ENCODE data around the gene APEH.
"Not testable (repeated sequence)": the region's sequence is repeated elsewhere in the genome, so short reads cannot be mapped to it uniquely, and the experiment has no call there.

Gene APEH

DNA sequence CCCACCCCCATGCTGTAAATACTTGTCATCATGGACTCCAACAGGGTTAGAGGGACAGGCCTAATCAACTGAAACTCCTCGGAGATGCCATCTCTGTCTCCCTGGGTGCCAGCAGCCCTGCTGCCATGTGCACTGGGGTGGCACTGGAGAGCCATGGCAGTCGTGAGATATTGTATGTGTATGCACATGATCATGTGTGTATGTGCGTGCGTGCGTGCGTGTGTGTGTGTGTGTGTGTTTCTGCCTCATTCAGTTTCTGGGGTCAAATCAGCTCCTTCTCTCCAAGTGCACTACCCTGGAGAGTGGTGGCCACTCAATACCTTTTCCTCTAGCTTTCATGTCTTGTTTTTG, 3.2 kb upstream of the APEH start:
- DNase-seq = no peak

DNA sequence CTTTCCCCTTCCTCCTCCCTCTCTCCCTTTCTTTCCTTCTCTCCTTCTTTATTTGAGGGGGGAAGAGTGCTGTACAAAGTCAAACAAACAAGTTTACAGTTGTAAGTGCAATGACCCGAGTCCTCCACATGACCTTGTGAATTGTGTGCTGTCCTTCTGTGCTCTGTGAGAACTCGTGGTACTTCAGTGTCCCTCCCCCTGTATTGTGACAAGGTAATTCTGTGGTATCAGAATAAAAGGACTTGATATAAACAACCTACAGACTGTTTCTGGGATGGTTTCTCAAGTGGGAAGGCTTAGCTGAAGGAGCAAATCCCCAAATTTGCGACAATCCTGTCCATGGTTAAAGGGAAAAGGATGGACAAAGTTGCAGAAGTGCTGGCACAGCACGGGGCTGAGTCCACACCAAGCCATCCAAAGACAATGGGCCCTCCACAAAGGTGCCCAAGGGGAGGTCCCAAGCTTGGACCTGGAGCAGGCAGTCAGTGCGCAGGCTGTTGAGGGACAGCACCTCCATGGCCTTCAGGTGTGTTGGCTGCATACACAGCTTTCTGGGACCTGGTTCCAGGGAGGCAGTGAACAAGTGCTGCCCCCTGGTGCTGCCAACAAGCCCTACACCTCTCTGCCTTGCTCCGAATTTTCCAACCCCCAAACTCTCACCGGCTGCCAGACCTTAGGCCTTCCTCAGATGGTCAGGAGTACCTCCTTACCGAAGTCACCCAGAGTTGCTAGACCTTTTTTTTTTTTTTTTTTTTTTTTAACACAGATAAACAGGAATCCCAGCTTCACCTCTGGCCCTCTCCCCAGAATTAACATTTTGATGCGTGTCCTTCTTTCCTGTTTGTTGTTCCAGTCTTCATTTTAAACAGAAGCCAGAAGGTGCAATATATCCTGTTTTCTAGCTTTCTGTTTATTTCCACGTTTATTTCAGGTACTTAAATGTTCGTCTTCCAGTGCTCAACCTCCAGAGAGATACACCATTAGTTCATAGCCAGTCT, 2.6 kb upstream of the APEH start:
- DNase-seq = no peak

DNA sequence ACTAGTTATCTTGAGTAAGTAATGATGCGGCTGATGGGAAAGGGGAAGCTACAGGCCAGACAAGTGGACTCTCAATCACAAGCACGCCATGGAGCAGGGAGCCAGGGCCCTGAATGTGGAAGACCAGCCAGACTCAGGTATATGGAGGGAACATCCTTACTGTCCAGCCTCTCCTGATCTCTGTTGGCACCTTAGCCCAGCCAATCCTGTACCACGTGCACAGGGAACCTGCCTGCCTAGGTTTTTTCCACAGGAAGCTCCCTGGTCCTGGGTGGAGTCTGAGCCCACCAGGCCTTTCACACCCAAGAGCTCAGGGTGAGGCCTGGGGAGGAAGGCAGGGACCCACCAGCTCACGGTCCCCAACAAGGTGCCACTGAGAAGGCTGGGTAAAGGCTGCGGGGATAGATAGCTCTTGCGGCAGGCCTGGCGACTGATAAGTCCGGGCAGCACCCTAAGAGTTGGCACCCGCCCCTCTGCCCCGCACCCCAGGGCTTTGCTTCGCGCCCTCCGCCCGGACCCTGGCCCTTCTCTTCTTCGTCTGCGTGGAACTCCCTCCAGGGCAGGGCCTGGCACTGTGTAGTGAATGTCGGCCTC, 933 bp upstream of the APEH start:
- no peak for DNase-seq

DNA sequence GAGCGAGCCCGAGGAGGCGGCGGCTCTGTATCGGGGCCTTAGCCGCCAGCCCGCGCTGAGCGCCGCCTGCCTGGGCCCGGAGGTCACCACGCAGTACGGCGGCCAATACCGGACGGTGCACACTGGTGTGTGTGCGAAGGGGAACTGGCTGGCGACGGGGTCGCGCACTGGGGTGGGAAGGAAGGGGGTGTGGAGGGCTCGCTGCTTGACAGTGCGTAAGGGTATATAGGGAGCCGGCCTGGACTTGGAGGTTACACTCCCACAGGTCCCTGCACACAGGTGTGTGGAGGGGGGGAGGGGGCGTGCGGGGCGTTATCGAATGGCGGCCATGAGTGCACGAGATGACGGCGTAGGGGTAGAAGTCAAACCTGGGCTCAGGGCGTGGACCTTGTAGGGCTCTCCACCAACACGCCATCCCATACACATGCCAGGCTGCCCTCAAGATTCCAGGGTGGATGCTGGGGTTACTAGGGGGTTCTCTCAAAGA, 389 bp downstream of the APEH start:
- no peak for DNase-seq

DNA sequence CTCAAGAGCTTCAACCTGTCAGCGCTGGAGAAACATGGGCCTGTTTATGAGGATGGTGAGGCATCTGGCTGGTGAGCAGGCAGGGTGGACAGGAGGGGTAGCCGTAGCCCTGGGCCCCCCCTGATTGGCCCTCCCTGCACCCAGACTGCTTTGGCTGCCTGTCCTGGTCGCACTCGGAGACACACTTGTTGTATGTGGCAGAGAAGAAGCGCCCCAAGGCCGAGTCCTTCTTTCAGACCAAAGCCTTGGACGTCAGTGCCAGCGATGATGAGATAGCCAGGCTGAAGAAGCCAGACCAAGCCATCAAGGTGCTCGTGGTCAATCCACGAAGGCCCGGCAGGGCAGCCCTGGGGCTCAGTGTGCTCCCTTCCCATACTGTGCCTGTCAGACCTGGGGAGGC, 1.8 kb downstream of the APEH start:
- no peak for DNase-seq

DNA sequence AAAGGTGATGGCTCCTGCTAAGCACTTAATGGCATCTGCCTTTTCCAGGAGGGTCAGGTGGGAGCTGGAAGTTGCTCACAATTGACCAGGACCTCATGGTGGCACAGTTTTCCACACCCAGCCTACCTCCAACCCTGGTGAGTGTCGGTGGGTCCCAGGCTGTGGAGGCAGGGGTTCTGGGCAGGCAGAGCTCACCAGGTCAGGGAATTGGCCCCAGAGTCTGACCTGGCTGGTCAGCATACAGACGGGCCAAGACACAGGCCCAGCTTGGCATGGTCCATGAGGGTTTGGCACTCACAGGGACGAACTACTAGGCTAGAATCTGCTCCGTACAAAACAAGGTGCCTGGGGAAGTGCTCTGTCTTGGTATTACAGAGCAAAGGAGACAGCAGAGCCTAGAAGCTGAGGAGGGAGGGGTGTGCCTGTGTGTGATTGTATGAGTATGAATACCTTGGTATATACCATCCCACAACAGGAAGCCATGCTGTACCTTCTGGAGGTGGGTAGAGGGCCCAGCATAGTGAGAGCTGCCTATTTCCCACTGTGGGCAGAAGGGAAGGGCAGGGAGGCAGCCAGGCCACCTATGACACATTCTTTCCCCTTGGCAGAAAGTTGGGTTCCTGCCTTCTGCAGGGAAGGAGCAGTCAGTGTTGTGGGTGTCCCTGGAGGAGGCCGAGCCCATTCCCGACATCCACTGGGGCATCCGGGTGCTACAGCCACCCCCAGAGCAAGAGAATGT, 6.5 kb downstream of the APEH start:
- DNase-seq = no peak

DNA sequence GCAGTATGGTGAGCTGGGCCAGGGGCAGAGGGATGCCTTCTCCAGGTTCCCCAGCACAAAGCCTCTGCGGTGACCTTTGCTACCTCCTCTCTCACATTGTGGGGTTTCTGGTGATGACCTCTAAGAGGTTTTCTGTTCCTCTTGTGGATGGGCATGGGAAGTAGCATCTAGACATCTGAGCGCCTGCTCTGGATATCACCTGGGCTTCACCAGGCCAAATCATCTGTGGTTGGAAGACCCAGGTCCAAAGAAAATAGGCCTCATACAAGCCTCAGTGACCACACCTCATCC, 7.0 kb downstream of the APEH start:
- no peak for DNase-seq

DNA sequence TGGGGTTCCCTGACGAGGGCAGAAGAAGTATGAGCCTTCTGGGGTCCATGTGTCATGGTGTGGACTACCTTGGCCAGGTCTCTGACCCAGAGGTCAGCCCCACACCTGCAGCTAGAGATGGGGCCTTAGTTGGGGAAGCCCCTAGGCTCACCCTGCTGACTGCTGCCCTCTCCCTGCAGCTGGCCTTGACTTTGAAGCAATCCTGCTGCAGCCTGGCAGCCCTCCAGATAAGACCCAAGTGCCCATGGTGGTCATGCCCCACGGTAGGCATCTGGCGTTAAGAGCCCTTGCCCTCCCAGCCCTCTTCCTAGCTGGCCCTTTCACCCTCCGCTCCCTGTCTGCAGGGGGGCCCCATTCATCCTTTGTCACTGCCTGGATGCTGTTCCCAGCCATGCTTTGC, 7.4 kb downstream of the APEH start:
- no peak for DNase-seq

DNA sequence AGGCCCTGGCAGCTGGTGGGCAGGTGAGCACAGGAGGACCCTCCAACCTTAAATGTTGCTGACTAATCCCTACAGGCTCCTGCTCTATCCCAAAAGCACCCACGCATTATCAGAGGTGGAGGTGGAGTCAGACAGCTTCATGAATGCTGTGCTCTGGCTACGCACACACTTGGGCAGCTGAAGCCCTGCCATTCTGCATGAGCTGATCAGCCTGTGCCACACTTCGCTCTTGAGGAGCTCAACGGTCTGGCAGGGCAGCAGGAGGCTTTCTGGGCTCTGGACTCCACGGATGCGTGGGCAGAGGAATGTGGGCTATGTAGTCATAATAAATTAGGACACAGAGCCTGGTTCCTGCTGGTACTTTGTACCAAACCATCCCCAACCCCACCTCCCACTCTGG, 9.0 kb downstream of the APEH start:
- no peak for DNase-seq

DNA sequence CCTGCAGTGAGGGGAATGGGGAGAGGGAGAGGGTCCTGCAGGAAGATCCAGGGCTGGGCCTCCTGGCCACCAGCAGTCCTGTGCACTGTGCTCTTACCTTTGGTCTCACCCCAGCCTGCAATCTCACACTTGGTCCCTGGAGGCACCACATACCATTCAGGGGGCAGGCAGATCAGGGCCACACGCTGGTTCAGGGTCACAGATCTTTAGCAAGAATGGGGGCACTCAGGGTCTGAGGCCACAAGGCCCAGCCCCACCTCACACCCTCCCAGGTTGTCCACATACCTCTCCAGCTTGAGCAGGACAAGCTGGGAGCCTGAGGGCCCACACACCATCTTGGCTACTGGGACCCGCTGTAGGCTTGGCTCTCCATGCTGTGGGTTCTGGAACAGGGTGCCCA, 10.3 kb downstream of the APEH start:
- DNase-seq = not testable (repeated sequence)

DNA sequence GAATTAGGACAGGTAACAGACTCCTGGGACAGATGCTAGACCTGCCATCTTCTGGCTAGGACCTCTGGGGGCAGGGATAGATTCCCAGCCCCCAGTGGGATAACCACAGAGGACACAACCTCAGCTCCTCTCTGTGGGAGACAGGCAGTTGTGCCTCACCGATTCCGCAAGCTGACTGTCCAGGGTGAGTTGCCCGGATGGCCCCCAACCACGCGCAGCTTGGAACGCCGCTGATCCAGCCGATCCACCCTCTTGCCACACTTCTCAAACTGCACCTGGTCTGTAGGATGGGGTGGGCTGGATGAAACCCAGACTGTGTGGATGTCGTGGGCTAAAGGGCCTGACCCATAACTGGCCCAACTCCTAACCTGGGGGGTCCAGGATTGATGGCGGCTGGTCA, 11.0 kb downstream of the APEH start:
- not testable (repeated sequence) for DNase-seq

DNA sequence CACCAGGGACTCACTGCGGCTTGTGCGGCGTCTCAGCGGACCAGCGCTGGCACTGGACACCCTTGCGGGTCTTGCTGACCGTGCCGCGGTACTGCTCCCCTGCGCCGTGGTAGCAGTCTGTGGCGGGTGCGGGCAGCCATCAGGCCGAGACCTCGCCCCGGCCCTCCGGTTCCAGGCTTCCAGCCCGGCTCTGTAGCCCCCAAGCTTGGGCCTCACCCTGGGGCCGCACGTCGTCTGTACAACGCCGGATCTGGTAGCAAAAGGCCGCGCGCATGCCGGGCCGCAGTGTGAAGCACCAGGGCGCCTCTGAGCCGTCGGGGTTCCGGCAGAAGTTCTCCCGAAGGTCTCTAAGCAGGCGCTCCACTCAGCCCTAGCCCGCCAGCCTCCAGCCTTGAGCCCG, 11.7 kb downstream of the APEH start:
- DNase-seq = not testable (repeated sequence)

DNA sequence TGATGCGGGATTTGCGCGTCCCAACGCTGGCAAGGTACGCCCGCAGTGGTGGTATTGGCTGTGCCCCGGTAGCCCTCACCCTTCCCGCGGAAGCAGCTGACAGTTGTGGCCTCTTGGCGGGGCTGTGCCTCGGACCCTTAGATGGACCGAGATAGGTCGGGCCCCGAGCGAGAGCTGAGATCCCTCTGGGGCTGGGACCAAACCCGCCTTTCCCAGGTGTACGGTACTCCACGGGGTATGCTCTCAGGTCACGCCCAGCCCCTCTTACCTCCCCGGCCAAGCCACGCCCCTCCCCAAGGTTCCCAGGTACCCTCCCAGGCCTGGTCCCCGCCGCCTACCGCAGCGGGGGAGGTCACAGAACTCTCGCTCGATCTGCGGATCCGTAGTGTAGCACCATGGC, 12.2 kb downstream of the APEH start:
- not testable (repeated sequence) for DNase-seq

DNA sequence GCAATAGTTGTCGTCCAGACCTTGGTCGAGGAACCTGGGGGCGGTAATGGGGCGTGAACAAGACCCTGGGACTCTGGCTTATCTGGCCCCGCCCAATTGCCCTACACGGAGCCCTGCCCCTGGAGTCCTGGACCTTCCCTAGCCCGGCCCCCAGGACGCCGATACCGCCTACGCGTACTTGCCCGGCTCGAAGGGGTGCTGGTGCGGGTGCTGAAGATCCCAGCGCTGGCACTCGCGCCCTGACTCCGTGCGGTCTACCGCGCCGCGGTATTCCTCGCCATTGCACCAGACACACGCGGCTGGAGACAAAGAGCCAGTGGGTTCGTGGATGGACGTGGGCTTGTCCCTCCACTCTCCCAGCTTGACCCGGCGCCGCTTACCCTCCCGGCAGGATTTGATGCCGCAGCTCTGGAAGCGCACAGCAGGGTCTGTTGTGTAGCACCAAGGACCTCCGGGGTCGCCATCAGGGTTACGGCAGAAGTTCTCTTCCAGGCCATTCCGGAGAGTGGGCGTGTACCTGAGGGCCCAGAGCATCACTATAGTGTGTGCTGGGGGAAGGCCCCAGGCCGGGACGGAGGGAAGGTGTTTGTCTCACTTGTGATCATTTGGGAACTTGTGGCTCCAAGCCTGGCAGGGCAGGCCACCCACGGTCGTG, 12.7 kb downstream of the APEH start:
- DNase-seq = not testable (repeated sequence)

DNA sequence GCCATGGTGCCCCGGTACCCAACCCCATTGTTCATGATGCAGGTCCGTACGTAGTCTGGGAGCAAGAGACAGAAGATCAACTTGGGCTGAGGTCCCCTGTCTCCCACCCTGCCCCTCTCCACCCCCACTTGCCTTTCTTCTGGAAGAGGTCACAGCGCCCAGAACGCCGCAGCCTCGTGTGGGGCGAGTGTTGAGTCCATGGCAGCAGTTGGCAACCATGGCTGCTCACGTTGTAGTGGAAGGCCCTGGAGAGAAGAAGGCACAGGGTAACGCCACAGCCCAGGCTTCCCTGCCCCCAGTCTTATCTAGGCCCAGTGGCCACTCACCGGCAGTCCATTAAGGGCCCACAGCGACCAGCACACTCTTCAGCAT, 13.3 kb downstream of the APEH start:
- not testable (repeated sequence) for DNase-seq

DNA sequence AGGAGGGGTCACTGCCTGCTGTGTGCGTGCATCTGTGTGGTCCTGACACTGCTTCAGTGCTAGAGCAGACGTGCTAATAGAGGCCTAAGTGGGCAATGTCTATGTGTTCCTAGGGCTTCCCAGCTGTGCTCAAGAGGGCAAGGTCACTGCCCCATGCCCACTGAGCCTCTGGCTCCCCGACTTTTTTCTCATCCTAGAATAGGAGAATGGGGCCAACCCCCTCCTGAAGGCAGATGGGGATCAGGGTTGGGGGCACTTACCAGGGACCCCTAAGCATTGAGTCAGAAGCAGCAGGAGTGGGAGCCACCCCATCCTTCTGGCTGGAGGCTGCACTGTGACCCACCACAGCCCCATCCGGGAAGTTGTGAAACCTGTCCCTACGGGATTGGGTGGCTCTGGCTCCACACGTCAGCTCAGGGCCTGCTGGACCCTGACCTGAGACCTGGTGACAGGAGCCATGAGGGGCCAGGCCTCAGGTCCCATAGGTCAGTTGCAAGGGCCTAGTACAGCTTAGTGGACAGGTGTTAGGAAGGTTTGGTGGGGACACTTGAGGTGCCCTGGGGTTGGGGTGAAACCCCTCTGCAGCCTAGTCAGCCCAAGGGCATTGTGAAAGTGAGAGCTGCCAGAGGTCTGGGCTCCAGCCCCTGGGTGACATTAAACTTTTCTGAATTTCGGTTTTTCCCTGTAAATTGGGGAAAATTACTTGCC, 14.3 kb downstream of the APEH start:
- not testable (repeated sequence) for DNase-seq

DNA sequence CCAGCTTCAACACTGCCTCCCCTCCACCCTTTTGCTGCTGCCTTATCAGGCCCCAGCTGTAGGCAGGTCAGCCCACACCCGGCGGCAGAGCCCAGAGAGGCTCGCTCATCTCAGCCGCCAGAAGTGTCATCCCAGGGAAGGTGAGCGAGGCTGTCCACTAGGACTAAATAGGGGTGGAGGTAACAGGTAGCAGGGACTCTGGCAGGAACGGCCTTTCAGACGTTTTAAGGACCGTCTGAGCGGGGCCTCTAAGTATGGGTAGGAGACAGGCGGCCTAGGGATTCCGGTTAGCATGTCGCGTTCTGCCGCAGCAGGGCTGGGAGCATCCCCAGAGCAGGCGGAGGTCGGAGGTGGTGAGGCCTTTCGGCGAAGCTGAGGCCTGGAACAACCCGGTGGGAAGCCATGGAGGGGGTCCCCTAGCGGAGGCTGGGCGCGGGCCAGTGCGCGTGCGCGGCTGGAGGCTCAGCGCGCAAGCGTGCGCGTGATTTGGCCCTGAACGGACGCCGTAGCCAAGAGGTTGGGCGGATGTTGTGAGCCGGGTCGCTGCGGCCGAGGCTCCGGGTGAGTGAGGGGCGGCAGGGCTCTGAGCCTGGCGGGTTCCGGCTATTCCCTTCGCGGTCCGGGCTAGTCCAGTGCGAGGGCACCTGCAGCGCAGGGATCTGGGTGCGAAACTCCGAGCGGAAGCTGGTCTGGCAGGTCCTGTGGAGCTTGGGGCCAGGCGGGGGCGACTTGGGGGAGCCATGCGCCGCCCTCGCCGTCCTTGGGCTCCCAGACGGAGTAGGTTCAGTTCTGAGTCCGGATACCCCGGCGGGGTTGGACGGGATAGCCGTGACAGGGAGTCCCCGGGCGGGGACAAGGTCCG, 15.1 kb downstream of the APEH start, which contains the start of the genes MST1 and RNF123:
Gene MST1, minus strand, starts transcription at position 429 of the 862 bp plus-strand sequence. CDS start 783 bp downstream, outside the sequence.
Gene RNF123, plus strand, starts transcription at position 512 of the 862 bp plus-strand sequence. CDS start 1,609 bp downstream, outside the sequence.
- no peak for DNase-seq

DNA sequence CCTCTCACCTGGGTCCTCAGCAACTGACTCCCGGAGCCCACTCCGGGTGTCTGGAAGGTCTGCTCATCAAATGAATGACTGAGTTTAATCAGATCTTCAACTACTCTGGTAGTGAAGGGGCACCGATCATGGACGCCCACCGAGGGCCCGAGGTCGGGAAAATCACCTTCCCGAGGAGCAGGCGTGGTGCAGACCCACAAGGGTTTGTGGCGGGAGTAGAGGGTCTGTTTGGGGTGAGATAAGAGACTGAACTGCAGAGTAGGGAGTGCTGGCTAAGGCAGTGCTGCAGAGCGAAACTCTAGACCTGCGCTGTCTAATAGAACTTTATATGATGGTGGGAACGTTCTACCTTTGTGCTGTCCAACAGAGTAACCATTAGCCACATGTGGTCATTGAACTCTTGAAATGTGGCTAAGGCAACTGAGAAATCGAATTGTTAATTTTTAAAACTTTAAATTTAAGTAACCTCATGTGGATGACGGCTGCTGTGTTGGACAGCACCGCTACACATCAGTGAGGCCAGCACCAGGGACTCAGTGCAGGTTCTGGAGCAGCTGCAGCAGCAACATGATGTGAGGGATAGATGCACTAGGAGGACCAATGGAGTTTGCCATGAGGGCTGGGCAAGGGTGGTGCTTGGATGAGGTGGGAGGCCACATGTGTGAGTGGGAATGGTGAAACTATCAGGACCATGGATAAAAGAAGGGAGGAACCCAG, 15.9 kb downstream of the APEH start:
- not testable (repeated sequence) for DNase-seq

DNA sequence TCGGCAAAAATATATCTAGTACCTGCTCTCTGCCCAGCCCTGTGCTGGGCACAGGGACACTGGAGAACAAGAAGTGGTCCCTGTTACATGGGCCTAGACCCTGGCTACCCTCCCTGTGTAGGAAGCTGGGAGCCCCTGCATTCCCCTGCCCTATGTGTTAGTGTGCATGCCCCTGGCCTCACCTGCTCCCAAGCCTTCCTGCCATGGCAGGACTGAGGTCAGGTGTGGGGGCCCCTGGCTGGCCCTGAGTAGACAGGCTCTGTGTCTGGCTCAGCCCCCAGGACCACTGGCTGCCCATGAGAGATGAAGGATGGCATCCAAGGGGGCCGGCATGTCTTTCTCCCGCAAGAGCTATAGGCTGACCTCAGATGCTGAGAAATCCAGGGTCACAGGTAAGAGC, 16.7 kb downstream of the APEH start:
- not testable (repeated sequence) for DNase-seq

DNA sequence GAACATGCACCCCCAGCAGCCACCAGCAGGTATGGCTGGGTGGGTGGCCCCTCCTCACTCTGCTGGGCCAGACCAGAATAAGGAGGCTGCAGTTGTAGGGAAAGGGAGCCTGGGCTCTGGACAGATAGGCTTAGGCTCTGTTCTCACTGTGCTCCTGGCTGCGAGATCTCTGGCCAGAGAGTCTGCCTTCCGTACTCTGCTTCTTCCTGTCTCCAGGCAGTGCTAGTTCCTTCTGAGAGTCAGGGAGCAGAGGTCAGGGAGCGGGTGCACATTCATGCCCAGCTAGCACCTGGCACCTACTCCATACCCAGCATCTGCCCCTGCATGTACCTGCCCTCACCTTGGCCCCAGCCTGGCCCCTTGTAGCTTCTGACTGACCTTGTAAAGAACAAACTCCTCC, 17.3 kb downstream of the APEH start:
- DNase-seq = not testable (repeated sequence)

Data from GOT3 (cell line).